ENCODE measurements around the gene SULT4A1.

DNA sequence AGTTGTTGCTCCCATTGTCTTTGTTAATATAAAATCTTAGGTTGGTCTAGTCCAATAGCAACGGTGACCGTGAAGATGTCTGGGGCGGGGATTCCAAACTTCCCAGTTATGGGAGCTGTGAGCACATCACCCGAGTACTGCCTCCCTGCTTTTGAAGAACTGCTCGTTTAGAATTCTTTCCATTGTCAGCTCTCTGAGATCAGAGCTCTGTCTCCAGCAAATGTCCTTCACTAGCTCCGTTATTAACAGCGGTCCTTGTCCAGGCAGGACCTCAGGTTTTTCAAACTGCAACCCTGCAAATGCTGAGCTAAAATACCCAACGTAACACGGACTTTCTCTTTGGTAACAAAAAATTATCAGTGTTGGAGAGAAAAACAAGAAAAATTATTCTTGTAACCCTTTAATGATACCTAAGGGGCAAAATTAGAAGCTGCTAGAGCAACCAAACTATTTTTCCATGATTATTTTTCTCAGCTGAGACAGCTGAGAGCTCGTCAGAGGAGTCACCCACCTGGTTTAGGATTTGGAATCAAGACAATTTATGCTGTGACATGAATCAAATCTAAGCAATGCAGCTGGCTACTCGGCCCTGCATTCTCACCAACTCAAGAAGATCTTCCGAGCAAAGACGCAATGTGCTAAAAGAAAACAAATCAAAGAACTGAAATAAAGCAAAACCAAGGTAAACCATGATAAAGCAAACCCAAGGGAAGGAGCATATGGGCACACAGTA is 35.1 kb downstream of the SULT4A1 start:
- TF ChIP-seq, protein P1, sequence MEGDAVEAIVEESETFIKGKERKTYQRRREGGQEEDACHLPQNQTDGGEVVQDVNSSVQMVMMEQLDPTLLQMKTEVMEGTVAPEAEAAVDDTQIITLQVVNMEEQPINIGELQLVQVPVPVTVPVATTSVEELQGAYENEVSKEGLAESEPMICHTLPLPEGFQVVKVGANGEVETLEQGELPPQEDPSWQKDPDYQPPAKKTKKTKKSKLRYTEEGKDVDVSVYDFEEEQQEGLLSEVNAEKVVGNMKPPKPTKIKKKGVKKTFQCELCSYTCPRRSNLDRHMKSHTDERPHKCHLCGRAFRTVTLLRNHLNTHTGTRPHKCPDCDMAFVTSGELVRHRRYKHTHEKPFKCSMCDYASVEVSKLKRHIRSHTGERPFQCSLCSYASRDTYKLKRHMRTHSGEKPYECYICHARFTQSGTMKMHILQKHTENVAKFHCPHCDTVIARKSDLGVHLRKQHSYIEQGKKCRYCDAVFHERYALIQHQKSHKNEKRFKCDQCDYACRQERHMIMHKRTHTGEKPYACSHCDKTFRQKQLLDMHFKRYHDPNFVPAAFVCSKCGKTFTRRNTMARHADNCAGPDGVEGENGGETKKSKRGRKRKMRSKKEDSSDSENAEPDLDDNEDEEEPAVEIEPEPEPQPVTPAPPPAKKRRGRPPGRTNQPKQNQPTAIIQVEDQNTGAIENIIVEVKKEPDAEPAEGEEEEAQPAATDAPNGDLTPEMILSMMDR (IDR thresholded peaks at IDR 0.05 in 8 of 11, conservative IDR thresholded peaks at IDR 0.05 in 3 of 11) = no peak
- no peak for TF ChIP-seq POLR2A (IDR thresholded peaks at IDR 0.05)

Measured in spleen (tissue), 7 donors.